ENCODE results near the gene C16orf78. TPM values are rescaled to one million over a fixed set of nuclear protein-coding genes. Genes with fewer than 3 reads are reported as not detected.

Gene C16orf78
- total RNA-seq, 2 experiments from 2014 or later: not detected

- no peak overlapping the region for H3K4me3 Mint-ChIP-seq
- no peaks in the 10 kb centered on the region for H3K9me3 ChIP-seq (ENCODE audit: control insufficient read depth in 1 of 2, insufficient read depth in 1 of 2, low read length in 2 of 2)
- intact Hi-C loops (cut with DNase I, micrococcal nuclease): no loop called here
- no peak overlapping the region for H3K27ac ChIP-seq (ENCODE audit: low read depth in 1 of 2, low read length in 2 of 2)
- no peaks in the 10 kb centered on the region for H3K4me1 ChIP-seq (ENCODE audit: insufficient read depth, low read length)
- H3K36me3 ChIP-seq (ENCODE audit: insufficient read depth, low read length): no peaks in the 10 kb centered on the region
- no peaks in the 10 kb centered on the region for H3K4me1 Mint-ChIP-seq (ENCODE audit: low read depth)
- H3K36me3 Mint-ChIP-seq (ENCODE audit: low read depth): no peaks in the 10 kb centered on the region
- DNase-seq (no peak), ATAC-seq (ENCODE audit: poor library complexity) (no peak)
- H3K4me3 ChIP-seq (ENCODE audit: low read length): no peak overlapping the region
- no peaks in the 10 kb centered on the region for H3K27me3 Mint-ChIP-seq
- no peak for TF ChIP-seq CTCF (IDR thresholded peaks at IDR 0.05)
- no peak overlapping the region for H3K27ac Mint-ChIP-seq
- no peaks in the 10 kb centered on the region for H3K27me3 ChIP-seq (ENCODE audit: control insufficient read depth in 1 of 2, insufficient read depth in 2 of 2, low read length in 2 of 2)
- H3K9me3 Mint-ChIP-seq: no peaks in the 10 kb centered on the region
- CTCF ChIA-PET: no interaction called here
- POLR2A ChIA-PET: no interaction called here
Observed at GRCh38 chr16:49415083-49415482, 41.5 kb downstream of the C16orf78 start.

- no peak for ATAC-seq (ENCODE audit: poor library complexity)
- Mint-ChIP-seq H3K4me1 (ENCODE audit: low read depth) (no peaks in the 10 kb centered on the region), H3K9me3 (no peaks in the 10 kb centered on the region), H3K27me3 (no peaks in the 10 kb centered on the region), H3K27ac (no peak overlapping the region), H3K4me3 (no peak overlapping the region), H3K36me3 (ENCODE audit: low read depth) (no peaks in the 10 kb centered on the region)
- Histone ChIP-seq H3K27me3 (ENCODE audit: control insufficient read depth in 1 of 2, insufficient read depth in 2 of 2, low read length in 2 of 2) (no peaks in the 10 kb centered on the region), H3K4me3 (ENCODE audit: low read length) (no peak overlapping the region), H3K9me3 (ENCODE audit: control insufficient read depth in 1 of 2, insufficient read depth in 1 of 2, low read length in 2 of 2) (no peaks in the 10 kb centered on the region), H3K36me3 (ENCODE audit: insufficient read depth, low read length) (no peaks in the 10 kb centered on the region), H3K27ac (ENCODE audit: low read depth in 1 of 2, low read length in 2 of 2) (no peak overlapping the region), H3K4me1 (ENCODE audit: insufficient read depth, low read length) (no peaks in the 10 kb centered on the region)
- ChIA-PET CTCF (no interaction called here), POLR2A (no interaction called here)
- intact Hi-C loops (cut with DNase I, micrococcal nuclease): no loop called here
- no peak for DNase-seq
- TF ChIP-seq CTCF (IDR thresholded peaks at IDR 0.05): no peak
Observed at GRCh38 chr16:49416001-49416675, 42.5 kb downstream of the C16orf78 start.

- intact Hi-C loops (cut with DNase I, micrococcal nuclease): no loop called here
- no peak overlapping the region for H3K27ac Mint-ChIP-seq
Observed at GRCh38 chr16:49417354-49417753, 43.8 kb downstream of the C16orf78 start.

More at GRCh38 chr16:49417354-49417753, 43.8 kb downstream of the C16orf78 start:
- Mint-ChIP-seq H3K4me3 (no peak overlapping the region), H3K36me3 (ENCODE audit: low read depth) (no peaks in the 10 kb centered on the region), H3K27me3 (no peaks in the 10 kb centered on the region), H3K4me1 (ENCODE audit: low read depth) (no peaks in the 10 kb centered on the region), H3K9me3 (no peaks in the 10 kb centered on the region)
- DNase-seq (no peak), ATAC-seq (ENCODE audit: poor library complexity) (no peak)
- Histone ChIP-seq H3K27me3 (ENCODE audit: control insufficient read depth in 1 of 2, insufficient read depth in 2 of 2, low read length in 2 of 2) (peaks cover 0 to 2% of the 10 kb centered on the region in 2 experiments), H3K36me3 (ENCODE audit: insufficient read depth, low read length) (no peaks in the 10 kb centered on the region), H3K4me3 (ENCODE audit: low read length) (no peak overlapping the region), H3K27ac (ENCODE audit: low read depth in 1 of 2, low read length in 2 of 2) (no peak overlapping the region), H3K4me1 (ENCODE audit: insufficient read depth, low read length) (no peaks in the 10 kb centered on the region), H3K9me3 (ENCODE audit: control insufficient read depth in 1 of 2, insufficient read depth in 1 of 2, low read length in 2 of 2) (no peaks in the 10 kb centered on the region)
- TF ChIP-seq CTCF (IDR thresholded peaks at IDR 0.05): no peak
- CTCF ChIA-PET: no interaction called here
- POLR2A ChIA-PET: no interaction called here
